ENCODE results near the gene LEMD1.

DNA sequence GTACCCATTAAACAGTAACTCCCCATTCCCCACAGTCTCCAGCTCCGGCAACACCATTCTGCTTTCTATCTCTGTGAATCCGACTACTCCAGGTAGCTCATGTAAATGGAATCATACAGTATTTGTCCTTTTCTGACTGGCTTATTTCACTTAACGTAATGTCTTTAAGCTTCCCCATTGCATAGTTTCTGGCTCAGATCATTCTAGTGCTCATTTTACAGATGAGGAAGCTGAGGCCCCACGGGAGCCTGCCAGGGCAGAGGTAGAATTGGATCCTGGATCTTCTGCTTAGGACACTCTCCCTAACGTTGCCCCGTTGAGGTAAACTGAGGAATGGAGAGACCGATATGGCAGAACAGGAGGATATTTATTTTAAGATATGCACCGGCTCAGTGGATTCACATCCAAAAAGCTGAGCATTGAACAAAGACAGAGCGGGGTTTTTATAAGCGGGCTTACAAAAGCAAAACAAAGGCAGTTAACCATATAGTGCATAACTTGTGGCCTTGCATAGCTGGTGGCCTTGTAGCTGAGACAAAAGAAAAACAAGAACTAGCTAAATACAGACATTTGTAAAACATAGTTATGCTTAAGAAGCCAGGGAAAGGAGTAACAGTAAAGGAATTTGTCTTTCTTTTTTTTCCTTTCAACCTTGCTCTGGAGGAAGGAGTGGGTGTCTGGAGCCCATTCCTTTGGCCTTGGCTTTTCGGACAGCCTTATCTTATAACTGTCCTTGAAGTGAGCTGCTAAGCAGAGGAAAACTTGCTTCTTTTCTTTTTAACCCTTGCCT lies 49.8 kb downstream of the LEMD1 start:
- TF ChIP-seq, protein P1, sequence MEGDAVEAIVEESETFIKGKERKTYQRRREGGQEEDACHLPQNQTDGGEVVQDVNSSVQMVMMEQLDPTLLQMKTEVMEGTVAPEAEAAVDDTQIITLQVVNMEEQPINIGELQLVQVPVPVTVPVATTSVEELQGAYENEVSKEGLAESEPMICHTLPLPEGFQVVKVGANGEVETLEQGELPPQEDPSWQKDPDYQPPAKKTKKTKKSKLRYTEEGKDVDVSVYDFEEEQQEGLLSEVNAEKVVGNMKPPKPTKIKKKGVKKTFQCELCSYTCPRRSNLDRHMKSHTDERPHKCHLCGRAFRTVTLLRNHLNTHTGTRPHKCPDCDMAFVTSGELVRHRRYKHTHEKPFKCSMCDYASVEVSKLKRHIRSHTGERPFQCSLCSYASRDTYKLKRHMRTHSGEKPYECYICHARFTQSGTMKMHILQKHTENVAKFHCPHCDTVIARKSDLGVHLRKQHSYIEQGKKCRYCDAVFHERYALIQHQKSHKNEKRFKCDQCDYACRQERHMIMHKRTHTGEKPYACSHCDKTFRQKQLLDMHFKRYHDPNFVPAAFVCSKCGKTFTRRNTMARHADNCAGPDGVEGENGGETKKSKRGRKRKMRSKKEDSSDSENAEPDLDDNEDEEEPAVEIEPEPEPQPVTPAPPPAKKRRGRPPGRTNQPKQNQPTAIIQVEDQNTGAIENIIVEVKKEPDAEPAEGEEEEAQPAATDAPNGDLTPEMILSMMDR (conservative IDR thresholded peaks at IDR 0.05): no peak
- no peak for TF ChIP-seq EZH2 (IDR thresholded peaks at IDR 0.05; ENCODE audit: low read depth)

All from PC-9 (cell line).